Measurements from ENCODE around the gene DDR2.

GRCh38 chr1:162740755-162741154 is 108.5 kb downstream of the DDR2 start:
- no peak for TF ChIP-seq CTCF (IDR thresholded peaks at IDR 0.05)
- TF ChIP-seq POLR2A (IDR thresholded peaks at IDR 0.05), result no peak
